ENCODE measurements around the gene CCNY. TPM values are rescaled to one million over a fixed set of nuclear protein-coding genes. Genes with fewer than 3 reads are reported as not detected.

CCNY gene
- total and polyA plus RNA-seq, 2 of the 13 experiments (the other 11 are each of a cell fraction or from before 2014, with no cell fraction given) = 48.2 to 54.7 TPM

DNA sequence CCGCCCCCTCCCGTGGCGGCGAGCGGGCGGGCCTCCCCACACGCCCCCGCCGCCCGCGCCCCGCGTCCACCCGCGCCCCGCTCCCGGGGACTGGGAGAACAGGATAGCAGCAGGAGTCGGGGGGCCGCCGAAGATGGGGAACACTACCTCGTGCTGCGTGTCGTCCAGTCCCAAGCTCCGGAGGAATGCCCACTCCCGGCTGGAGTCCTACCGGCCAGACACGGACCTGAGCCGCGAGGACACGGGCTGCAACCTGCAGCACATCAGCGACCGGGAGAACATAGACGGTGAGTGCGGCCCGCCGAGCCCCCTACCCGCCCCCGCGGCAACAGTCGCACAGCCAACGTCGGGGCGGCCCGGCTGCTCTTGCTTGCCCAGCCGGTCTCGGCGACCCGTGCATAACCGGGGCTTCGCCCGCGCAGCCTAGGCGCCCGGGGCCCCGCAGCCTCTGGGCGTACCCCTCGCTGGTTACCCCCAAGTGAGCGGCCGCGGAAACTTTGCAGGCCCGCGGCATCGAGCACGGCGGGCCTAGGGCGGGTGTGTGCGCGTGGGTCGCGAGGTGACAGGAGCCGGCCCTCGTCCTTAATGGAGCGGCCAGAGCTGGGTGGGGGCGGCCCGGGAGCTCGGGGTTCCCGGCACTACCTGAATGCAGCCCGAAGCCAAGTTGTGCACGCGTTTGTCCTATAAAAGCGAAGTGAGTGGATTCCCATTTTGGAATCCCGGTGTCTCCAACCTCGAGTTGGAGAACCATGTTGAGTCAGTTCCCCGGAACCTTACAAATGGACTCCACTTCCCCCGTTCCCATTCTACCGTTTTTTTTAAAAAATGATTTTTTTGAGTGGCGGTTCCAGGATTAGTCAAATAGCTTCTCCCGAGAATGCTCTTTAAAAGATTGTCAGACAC lies 863 bp downstream of the CCNY start (continued):
- TF ChIP-seq, protein P1, sequence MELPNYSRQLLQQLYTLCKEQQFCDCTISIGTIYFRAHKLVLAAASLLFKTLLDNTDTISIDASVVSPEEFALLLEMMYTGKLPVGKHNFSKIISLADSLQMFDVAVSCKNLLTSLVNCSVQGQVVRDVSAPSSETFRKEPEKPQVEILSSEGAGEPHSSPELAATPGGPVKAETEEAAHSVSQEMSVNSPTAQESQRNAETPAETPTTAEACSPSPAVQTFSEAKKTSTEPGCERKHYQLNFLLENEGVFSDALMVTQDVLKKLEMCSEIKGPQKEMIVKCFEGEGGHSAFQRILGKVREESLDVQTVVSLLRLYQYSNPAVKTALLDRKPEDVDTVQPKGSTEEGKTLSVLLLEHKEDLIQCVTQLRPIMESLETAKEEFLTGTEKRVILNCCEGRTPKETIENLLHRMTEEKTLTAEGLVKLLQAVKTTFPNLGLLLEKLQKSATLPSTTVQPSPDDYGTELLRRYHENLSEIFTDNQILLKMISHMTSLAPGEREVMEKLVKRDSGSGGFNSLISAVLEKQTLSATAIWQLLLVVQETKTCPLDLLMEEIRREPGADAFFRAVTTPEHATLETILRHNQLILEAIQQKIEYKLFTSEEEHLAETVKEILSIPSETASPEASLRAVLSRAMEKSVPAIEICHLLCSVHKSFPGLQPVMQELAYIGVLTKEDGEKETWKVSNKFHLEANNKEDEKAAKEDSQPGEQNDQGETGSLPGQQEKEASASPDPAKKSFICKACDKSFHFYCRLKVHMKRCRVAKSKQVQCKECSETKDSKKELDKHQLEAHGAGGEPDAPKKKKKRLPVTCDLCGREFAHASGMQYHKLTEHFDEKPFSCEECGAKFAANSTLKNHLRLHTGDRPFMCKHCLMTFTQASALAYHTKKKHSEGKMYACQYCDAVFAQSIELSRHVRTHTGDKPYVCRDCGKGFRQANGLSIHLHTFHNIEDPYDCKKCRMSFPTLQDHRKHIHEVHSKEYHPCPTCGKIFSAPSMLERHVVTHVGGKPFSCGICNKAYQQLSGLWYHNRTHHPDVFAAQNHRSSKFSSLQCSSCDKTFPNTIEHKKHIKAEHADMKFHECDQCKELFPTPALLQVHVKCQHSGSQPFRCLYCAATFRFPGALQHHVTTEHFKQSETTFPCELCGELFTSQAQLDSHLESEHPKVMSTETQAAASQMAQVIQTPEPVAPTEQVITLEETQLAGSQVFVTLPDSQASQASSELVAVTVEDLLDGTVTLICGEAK (IDR thresholded peaks at IDR 0.05) = no peak
- TF ChIP-seq, protein P1 (CRISPR knock-in tag; IDR thresholded peaks at IDR 0.05) = no peak
- TF ChIP-seq ZNF879 (CRISPR knock-in tag; IDR thresholded peaks at IDR 0.05) = no peak
- TF ChIP-seq FOXC1 (CRISPR knock-in tag; IDR thresholded peaks at IDR 0.05; ENCODE audit: borderline replicate concordance) = peak; percentile 75; the same call in 1 of the 2 replicates
- TF ChIP-seq PHF20 (CRISPR knock-in tag; IDR thresholded peaks at IDR 0.05) = peak; percentile 39; the same call in 1 of the 2 replicates
- no peak for TF ChIP-seq ZNF749 (CRISPR knock-in tag; IDR thresholded peaks at IDR 0.05; ENCODE audit: borderline replicate concordance)
- TF ChIP-seq AHR (CRISPR knock-in tag; IDR thresholded peaks at IDR 0.05) = no peak
- TF ChIP-seq ZSCAN20 (CRISPR knock-in tag; IDR thresholded peaks at IDR 0.05; ENCODE audit: borderline replicate concordance) = no peak
- TF ChIP-seq MAFK (conservative IDR thresholded peaks at IDR 0.05 in 1 of 2, IDR thresholded peaks at IDR 0.05 in 1 of 2; ENCODE audit: low read length in 2 of 2) = no peak
- TF ChIP-seq SAFB2 (CRISPR knock-in tag; IDR thresholded peaks at IDR 0.05; ENCODE audit: borderline replicate concordance, low read depth) = no peak
- TF ChIP-seq, protein P2, sequence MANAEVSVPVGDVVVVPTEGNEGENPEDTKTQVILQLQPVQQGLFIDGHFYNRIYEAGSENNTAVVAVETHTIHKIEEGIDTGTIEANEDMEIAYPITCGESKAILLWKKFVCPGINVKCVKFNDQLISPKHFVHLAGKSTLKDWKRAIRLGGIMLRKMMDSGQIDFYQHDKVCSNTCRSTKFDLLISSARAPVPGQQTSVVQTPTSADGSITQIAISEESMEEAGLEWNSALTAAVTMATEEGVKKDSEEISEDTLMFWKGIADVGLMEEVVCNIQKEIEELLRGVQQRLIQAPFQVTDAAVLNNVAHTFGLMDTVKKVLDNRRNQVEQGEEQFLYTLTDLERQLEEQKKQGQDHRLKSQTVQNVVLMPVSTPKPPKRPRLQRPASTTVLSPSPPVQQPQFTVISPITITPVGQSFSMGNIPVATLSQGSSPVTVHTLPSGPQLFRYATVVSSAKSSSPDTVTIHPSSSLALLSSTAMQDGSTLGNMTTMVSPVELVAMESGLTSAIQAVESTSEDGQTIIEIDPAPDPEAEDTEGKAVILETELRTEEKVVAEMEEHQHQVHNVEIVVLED (CRISPR knock-in tag; IDR thresholded peaks at IDR 0.05; ENCODE audit: borderline replicate concordance) = no peak
- TF ChIP-seq PHF8 (CRISPR knock-in tag; IDR thresholded peaks at IDR 0.05) = peak; percentile 67
- TF ChIP-seq SPEN (CRISPR knock-in tag; IDR thresholded peaks at IDR 0.05; ENCODE audit: low read depth) = 0 out of 2 replicates have a peak, but pooled peaks have one; percentile 42
- no peak for TF ChIP-seq PHF5A (CRISPR knock-in tag; IDR thresholded peaks at IDR 0.05; ENCODE audit: low read depth, unreplicated experiment)
- TF ChIP-seq MLLT10 (CRISPR knock-in tag; IDR thresholded peaks at IDR 0.05) = no peak
- no peak for TF ChIP-seq FOXK1 (CRISPR knock-in tag; IDR thresholded peaks at IDR 0.05; ENCODE audit: borderline replicate concordance, low read depth)
- TF ChIP-seq HES4 (CRISPR knock-in tag; IDR thresholded peaks at IDR 0.05; ENCODE audit: borderline replicate concordance) = 0 out of 2 replicates have a peak, but pooled peaks have one; percentile 60
- TF ChIP-seq MTA1 (CRISPR knock-in tag; IDR thresholded peaks at IDR 0.05; ENCODE audit: borderline replicate concordance) = no peak

All from HepG2 (cell line).